ENCODE results near the gene MALRD1.
A peak's percentile ranks its signal among the peaks of the same experiment; 100 is the strongest.
"Not testable (repeated sequence)": the region's sequence is repeated elsewhere in the genome, so short reads cannot be mapped to it uniquely, and the experiment has no call there.

The MALRD1 gene

DNA sequence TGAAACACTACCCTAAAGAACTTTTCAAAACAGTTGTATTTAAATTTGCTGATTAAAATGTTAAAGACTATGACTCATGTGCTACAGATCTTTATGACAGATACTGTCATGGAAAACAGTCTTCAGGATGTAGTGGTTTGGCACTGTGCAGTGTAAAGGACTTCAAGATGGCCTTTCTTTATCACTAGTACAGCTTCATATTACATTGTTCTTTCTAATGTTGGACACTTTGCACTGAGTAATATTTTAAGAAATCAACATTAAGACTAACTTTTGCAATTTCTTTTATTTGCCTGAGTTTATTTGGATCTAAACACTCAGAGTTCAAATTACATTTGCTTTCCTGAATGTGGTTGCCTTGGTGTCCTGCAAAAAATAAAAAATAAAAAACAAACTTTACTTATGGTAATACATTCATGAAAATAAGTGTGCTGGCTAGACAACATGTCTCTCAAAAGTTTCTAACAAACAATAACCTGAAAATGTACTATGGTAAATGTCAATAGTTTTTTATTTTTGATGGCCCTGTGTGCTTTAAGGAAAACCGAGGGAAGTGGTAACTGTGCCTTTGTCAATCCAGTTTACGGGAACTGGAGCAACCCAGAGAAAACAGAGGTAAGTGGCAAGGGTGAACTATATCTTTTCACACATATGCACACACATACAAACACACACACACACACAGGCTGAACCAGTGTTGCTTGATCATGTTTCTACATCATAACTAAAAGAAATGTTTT is 681.7 kb downstream of the MALRD1 start:
- peak; percentile 26 for DNase-seq

DNA sequence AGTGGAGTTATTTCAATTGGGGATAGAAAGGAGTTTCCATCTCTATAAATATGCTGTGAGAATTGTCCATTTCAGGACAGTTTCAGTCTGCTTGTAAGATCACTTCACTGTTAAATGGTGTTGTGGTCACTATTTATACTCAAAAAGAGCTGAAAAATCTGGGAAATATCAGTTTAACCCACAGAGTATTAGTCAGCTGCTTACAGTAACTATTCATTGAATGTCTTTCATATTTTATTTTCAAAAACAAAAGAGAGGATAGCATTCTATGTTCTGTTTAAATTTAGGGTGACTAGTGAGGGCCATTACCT is 682.3 kb downstream of the MALRD1 start:
- DNase-seq, result no peak

DNA sequence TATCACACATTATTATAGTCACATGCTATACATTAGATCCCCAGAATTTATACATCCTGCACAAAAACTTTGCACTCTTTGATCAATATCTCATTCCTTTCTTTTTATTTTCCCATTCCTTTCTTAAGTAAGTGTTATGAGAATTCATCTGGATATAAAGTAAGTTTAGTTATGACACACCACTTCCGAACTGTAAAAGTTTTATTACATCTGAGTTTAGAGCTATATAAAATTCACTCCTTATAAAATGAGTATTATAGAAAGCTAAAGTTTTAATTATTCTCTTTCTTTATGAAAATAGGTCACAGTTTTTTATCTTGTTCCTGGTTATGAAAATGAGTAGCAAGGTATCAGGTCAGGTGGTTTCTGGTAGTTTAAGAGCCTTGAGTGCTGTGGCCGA is 683.0 kb downstream of the MALRD1 start:
- no peak for DNase-seq

DNA sequence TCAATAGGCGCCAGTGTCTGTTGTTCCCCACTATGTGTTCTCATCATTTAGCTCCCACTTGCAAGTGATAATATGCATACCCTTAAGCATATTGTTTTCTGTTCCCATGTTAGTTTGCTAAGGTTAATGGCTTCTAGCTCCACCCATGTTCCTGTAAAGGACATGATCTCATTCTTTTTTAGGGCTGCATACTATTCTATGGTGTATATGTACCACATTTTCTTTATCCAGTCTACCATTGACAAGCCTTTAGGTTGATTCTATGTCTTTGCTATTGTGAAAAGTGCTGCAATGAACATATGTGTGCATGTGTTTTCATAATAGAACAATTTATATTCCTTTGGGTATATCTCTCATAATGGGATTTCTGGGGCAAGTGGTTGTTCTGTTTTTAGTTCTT is 689.8 kb downstream of the MALRD1 start:
- no peak for DNase-seq

DNA sequence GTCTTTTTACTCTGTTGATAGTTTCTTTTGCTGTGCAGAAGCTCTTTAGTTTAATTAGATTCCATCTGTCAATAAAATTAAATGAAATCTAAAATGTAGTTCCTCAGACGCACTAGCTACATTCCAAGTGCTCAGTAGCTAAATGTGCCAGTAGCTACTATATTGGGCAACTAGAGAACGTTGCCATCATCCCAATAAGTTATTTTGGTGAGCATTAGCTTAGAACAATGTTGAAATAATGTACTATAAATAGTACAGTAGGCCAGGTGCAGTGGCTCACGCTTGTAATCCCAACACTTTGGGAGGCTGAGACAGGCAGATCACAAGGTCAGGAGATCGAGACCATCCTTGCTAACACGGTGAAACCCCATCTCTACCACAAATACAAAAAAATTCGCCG is 690.6 kb downstream of the MALRD1 start:
- not testable (repeated sequence) for DNase-seq

DNA sequence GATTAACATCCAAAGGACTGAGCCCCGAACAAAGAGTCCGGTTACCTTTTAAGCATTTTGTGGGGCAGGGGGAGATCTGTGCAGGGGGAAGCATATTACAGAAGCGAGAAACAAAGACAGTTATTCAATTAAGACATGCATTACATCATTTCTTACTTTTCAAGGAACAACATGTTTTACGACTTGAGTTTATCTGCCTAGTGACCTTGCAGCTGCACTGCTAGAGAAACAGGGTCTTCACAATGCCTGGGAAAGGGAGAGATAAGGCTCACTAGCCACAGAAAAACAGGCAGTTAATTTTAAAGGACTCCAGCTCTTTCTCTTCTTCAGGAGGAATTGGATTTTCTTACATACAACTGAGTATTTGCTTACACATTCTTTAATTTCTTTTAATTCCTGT is 693.5 kb downstream of the MALRD1 start:
- DNase-seq, result not testable (repeated sequence)

DNA sequence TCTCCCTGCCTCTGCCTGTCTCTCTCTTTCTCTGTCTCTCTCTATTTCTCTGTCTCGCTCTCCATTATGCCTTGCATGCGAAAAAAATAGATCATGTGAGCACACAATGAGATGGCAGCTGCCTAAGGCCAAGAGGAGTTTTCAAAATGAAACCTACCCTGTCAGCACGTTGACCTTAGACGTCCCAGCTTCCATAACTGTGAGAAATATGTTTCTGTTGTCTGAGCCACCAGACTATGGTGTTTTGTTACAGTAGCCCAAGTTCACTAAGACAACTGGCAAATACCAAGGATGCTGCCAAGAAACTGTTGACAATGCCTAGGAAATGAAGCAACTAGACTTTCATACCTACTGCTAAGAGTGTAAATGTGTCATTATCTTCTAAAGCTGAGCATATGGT is 697.1 kb downstream of the MALRD1 start:
- DNase-seq, result no peak

DNA sequence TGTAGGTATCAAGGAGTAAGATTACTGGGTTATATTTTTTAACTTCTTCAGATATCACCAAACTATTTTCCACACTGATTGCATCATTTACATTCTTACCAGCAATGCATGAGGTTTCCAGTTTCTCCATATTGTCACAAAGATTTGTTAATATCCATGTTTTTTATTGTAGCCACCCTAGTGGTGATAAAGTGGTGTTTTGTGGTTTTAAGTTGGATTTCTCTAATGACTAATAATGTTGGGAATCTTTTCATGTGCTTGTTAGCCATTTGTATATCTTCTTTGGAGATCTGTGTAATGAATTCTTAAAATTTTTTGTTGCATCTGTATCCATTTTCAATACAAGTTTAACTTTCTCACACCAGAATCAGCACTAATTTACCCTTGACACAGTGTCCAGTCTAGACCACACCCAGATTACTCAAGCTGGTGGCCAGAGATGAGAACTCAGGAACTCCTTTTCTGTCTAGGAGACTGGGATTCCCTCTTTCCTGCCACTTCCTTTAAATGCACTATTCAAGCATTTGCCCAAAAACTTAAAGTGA is 700.7 kb downstream of the MALRD1 start:
- no peak for DNase-seq

DNA sequence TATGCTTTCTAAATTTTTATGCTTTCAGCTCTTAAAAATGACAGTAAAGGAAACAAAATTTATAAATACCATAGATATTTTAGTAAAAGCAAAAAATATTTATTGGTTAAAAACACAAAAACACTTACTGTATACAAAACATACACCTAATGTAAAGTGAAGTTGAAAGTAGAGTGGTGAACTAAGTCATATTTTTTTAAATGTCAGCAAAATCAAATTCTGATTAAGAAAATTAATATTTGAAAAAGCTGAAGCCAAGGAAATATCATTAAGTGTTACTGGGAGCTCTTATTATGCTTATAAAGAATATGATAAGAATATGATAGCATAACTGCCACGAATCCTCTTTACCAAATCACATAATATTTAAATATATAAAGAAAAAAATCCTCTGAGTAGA is 702.4 kb downstream of the MALRD1 start:
- DNase-seq, result no peak

DNA sequence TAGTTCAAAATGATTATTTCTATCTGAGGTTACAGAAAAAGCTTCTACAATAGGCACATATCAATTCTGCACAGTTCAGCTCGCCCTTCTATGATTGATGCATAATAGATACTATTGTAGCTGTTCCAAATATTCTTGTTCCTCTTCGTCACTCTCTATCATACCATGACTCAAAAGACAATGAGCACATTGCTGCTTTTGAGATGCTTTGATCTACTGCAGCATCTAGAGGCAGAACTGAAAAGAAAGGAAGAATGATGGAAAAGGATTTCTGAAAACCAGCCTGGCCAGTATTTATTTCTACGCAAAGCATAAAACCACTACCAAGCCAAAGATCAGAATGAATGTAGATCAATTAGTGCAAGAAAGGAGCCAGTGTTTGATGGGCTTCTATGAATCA is 708.3 kb downstream of the MALRD1 start:
- DNase-seq, result no peak

DNA sequence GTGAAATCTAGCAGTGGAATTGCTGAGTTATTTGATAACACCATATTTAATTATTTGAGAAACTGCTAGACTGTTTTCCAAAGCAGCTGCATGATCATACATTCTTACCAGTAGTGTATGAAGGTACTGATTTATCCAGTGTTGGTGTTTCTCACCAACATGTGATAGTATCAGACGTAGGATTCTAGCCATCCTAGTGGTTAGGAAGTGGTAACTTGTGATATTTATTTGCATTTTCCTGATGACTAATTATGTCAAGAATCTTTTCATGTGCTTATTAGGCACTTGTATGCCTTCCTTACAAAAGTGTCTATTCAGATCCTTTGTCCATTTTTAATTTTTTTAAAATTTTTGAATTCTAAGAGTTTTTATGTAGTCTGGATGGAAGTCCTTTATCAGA is 713.4 kb downstream of the MALRD1 start:
- no peak for DNase-seq

DNA sequence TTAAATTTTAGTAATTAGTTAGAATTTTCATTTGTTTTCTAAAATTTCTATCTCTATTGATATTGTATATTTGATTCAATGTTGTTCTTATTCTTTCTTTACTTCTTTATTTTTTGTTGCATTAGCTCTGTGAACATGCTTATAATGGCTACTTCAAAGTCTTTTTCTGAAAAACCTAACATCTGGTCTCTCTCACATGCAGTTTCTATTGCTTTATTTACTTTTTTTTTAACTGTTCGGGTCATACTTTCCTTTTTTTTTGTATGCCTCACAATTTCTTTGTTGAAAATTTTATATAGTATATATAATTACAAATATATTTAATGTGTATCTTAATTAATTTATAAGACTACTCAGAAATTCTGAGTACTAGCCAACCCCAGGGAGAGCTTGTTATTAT is 715.5 kb downstream of the MALRD1 start:
- DNase-seq, result no peak

DNA sequence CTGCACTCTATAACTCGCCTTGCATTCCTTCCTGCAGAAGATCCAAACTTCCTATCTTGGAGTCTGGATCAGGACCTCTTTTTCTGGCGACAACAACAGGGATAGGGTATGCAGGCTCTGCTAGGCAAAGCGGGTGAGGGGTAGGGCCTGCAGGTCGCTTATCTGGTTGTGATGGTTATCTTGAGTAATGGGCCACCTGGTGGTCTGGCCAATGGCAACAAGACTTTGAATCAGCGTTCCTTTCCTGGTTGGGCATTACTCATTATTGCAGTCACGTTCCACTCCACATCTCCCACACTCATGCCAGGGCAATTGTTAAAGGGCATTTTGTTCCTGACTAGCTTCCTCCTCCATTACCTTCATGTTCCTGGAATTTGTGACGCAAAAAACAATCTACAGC is 719.3 kb downstream of the MALRD1 start:
- no peak for DNase-seq

DNA sequence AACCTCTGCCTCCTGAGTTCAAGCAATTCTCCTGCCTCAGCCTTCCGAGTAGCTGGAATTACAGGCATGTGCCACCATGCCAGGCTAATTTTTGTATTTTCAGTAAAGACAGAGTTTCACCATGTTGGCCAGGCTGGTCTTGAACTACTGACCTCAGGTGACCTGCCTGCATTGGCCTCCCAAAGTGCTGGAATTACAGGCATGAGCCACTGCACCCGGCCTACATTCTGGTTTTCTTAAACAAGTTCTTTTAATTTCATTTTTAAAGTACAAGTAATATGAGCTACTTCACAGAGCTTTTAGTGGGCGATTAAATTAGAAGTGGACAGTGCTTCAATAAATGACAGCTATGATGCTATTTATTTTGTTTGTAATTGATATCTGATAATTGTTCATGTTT is 721.2 kb downstream of the MALRD1 start:
- DNase-seq, result not testable (repeated sequence)

DNA sequence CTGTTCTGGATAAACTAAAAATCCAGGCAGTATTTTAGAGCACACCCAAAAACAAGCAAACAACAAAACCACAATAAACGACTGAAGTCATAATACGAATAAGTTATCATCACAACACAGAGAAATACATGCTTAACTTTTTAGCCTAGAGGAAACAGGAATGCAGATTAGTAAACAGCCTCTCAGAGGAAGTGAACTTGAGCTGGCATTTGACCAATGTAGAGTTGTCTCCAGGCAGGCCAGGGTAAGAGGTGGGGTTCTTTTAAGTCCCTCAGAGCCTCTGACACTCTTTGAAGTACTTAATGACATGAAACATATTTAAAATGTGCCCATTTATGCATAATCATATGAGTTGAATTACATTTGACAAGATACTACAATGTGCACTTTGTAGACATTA is 724.4 kb downstream of the MALRD1 start:
- no peak for DNase-seq

DNA sequence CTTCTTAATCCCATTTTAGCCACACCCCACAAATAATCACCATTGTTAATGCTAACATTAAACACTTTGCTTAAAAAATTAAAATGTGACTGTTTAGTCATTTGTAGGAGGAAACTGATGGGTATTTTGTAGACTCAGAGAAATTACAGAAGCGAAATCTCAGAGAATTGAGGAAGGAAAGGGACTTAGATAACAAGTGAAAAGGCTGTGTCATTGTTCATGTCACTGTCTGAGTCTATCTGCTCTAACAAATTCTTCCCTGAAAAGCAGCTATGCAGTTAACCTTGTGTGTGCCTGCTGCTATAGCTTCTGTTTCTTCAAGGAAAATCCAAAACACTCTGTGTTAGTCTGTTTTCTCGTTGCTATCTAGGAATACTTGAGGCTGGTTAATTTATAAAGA is 726.7 kb downstream of the MALRD1 start:
- no peak for DNase-seq

DNA sequence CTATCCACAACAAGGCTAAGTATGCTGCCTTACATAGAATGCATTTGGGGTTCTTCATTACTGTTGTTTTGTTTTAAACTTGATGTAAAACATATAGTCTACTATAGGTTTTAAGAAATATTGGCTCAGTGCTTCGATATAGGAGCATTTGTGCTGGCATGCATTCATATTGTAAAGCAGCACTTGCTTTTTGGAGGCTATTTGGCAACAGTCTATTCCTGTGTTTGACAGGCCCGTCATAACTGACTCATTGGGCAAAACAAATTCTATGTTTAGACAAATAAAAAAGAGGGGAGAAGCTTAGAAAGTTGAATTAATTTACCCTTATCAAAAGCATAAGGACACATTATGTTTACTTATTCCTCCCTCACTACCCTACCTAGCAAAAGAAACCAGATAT is 729.2 kb downstream of the MALRD1 start:
- no peak for DNase-seq

DNA sequence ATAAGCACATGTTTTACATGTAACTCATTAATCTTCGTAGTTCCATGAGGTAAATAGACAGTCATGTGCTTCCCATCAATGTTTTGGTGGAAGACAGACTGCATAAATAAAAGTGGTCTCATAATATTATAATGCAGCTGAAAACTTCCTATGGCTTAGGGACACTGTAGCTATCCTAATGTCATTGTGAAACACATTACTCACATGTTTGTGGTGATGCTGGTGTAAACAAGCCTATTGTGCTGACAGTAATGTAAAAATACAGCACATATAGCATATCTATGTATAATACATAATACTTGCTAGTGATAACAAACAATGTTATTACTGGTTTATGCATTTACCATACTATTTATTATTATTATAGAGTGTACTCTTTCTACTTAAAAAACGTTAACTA is 730.4 kb downstream of the MALRD1 start:
- no peak for DNase-seq

DNA sequence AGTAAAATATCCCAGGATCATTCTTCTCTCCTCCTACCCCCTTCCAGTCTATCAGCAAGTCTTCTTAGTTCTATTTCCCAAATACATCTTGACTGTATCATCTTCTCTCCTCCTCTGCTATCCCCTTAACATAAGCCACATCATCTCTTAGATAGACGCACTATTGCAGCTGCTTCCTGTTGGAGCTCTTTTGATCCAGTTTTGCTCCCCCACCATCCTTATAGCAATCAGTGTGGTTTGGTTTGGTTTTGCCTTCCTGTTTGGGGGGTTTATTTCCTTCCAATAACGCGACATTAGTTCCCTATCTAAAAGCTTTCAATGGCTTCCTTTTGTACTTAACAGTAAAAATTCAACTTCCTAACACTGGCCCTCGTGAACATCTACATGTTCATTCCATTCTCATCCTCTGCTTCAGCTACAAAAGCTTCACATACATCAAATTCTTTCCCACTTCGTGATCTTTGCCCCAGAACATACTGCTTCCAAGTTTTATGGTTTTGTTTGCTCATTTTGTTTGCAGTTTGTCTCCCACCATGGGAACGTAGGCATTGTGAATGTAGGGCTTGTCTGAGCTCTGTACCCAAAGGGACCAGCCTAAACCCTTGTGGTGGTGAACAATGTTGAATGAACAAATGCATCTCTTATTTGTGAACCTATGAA is 734.0 kb downstream of the MALRD1 start:
- no peak for DNase-seq

DNA sequence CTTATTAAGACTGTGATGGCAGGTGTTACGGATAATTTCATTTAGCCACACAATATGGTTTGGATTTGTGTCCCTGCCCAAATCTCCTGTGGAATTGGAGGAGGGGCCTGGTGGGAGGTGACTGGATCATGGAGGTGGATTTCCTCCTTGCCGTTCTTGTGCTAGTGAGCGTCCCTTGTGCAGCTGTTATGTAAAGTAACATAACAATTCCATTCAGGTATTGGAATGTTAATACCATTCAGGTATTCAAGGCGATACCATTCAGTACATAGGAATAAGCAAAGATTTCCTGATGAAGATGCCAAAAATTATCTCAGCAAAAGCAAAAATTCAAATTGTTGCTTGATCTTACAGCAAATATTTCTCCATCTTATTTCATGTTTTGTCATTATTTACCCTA is 735.1 kb downstream of the MALRD1 start:
- no peak for DNase-seq
